ENCODE data around the gene GET4. TPM values are rescaled to one million over a fixed set of nuclear protein-coding genes. Genes with fewer than 3 reads are reported as not detected.

Gene GET4
- polyA plus RNA-seq, 4 donors, result 29.7 to 67.4 (median 51.2) TPM

DNA sequence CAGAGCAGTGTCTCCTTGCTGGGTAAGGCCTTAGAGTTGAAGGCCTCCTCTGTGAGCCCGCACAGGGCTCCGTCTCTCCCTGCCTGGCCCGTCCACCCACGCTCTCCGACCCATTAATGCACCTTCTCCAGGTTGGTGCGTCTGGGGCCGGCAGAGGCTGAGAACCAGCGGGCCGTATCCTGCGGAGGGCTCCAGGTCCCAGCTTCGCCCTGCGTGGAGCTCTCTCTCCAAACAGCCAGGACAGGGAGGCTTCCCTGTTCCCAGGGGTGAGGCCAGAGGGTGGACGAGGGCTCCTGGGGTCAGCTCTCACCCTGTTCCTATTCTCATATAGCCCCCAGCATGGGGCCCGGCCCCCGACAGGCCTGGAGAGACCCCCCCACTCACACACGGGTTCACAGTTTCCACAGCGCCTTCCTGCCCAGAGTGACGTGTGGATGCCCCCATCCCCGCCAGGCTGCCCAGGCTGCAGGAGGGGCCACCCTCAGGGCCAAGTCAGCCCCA, 34.6 kb downstream of the GET4 start:
- no peak for DNase-seq (ENCODE audit: low read depth in 4 of 4, low spot score in 2 of 4)

- no peak for DNase-seq (ENCODE audit: low read depth in 4 of 4, low spot score in 2 of 4)
Measured at GRCh38 chr7:911791-912480, 35.6 kb downstream of the GET4 start.

DNA sequence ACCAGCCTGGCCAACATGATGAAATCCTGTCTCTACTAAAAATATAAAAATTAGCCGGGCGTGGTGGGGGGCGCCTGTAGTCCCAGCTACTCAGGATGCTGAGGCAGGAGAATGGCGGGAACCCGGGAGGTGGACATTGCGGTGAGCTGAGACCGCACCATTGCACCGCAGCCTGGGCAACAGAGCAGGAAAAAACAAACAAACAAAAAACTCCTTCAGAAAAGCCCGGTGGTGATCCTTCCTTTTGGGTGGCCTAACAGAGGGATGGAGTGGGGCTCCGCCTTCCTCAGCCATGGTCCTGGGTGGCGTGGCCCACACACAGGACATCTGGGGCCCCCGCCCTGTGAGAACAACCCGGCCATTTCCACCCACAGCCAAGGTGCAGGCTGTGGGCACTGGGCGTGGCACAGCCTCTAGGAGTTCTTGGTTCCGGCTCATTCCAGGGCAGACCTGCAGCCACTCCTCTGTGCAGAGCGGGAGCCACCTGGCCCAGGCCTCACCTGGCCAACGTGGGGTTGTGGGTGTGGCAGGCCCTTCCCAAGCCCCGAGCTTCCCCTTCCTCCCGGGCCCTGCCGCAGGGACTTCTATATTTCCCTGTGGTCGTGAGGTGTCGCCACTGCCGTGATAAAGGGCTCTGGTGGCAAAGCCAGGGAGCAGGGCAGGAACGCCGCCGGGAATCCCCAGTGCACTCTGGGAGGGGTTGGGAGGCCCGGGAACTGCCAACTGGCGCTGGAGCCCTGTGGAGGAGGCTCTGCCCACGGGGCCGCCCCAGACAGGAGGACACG, 37.6 kb downstream of the GET4 start:
- DNase-seq (ENCODE audit: low read depth in 4 of 4, low spot score in 2 of 4), result no peak

DNA sequence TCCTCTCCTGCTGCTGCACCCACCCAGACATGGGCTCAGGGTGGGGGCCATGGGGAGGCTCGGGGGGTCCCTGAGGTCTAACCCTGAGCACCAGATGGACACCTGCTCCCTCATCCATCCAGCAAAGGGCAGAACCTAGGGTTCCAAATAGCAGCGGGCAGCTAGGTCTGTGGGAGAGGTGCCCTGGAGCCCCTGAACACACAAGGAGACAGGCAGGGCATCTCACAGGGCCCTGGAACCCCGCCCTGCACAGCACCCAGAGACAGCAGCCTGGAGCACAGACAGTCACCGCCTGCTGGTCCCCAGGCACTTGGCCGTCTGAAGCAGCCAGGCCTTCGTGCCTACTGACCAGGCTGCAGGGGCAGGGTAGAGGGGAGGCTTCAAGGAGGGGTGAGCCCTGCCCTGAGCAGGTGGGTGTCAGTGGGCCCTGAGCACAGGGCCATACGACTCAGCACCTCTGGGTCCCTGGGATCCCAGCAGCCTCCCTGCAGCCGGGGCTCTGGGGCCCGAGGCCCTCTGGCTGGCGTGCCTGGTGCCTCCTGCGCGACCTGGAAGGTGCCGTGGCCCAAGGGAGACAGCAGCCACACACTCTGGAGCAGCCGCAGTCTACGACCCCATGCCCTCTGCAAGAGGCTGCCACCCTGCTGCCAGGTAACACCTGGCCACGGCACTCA, 38.3 kb downstream of the GET4 start:
- DNase-seq (ENCODE audit: low read depth in 4 of 4, low spot score in 2 of 4), result no peak

DNA sequence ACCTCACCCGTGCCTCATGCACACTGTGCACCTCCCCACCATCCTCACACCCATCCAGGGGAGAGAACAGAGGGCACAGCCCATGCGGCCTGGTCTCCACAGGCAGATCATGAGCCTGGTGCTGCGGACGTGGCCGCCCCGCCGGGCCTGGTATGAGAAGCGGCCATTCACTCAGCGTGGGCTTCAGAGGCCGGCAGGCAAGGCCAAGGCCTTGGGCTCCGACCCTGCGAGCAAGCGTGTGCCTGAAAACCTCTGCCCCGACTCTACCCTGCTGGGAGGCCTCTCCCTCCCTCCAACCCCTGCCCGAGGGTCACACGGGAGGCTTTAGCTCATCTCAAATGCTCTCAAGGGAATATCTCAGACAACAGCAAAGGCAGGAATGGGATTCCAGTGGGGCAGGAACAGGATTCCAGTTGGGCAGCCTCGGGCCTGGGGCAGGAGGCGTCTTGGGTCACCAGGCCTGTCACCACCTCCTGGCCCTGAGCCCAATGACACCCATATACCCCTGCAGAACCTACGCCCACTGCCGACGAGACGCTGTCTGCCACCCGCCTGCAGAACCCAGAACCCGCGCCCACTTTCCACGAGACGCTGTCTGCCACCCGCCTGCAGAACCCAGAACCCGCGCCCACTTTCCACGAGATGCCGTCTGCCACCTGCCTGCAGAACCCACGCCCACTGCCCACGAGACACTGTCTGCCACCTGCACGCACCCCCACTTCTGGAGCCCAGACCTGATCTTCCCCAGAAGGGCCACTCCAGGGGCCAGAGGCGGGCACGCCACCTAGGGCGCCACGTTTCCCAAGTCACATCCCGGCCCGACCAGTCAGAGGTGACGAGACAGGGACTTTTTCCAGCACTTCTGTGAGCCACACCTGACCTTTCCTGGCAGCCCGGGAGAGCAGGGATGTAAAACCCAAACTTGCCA, 39.2 kb downstream of the GET4 start:
- no peak for DNase-seq (ENCODE audit: low read depth in 4 of 4, low spot score in 2 of 4)

GRCh38 chr7:916291-916941, 40.1 kb downstream of the GET4 start:
- no peak for DNase-seq (ENCODE audit: low read depth in 4 of 4, low spot score in 2 of 4)

DNA sequence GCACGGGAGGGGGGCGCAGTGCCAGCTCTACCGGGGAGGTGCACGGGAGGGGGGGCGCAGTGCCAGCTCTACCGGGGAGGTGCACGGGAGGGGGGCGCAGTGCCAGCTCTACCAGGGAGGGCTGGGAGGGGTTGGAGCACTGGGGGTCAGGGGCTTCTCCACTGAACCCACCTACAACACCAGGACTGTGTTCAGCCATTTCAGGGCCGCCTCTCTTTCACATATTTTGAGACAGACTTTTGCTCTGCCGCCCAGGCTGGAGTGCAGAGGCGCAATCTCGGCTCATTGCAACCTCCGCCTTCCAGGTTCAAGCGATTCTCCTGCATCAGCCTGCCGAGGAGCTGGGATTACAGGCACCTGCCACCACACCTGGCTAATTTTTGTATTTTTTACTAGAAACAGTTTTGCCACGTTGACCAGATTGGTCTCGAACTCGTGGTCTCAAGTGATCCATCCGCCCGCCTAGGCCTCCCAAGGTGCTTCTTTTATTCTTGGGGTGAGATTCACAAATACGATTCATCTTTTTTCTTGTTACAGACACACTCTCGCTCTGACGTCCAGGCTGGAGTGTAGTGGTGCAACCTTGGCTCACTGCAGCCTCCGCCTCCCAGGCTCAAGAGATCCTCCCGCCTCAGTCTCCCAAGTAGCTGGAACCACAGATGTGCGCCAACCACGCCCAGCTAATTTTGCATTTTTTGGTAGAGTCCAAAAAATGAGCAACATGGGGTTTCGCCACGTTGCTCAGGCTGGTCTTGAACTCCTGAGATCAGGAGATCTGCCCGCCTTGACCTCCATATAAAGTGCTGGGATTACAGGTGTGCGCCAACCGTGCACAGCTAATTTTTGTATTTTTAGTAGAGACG, 41.1 kb downstream of the GET4 start:
- DNase-seq (ENCODE audit: low read depth in 4 of 4, low spot score in 2 of 4), result no peak

GRCh38 chr7:918118-918425, 41.7 kb downstream of the GET4 start:
- no peak for DNase-seq (ENCODE audit: low read depth in 4 of 4, low spot score in 2 of 4)

- DNase-seq (ENCODE audit: low read depth in 4 of 4, low spot score in 2 of 4), result no peak
Measured at GRCh38 chr7:918441-919113, 42.2 kb downstream of the GET4 start.

- DNase-seq (ENCODE audit: low read depth in 4 of 4, low spot score in 2 of 4), result no peak
Measured at GRCh38 chr7:919114-919442, 42.7 kb downstream of the GET4 start.

- DNase-seq (ENCODE audit: low read depth in 4 of 4, low spot score in 2 of 4), result no peak
Measured at GRCh38 chr7:919924-920341, 43.6 kb downstream of the GET4 start.

DNA sequence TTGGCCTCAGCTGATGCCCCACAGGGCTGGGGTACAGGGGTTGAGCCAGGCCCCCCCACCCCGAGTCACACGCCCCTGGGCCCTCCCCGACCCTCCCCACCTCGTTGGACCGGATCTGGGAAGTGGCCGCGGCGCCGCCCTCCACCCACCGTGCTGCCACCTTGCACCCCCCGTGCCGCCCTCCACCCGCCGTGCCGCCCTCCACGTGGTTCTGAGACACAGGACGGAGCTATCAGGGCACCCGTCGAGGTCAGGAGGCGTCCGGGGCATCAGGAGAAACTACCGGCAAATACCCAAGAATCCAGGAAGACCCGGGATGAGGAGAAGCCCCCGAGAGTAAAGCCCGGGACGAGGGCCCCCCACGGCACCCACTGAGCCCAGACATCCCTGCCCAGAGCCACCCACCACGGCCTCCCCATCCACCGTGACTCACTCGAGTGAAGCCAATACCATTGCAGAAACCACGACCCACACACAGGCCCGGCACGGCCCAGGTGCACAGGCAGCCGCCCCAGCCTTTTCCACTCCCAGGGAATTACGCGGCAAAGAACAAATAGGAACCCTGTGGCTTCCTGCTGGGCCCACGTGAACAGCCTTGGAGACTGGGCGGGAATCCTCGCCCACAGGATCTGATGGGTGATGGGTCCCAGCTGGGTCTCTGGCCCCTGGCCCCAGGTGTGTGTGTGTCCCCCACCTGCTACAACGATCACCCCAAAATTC, 44.2 kb downstream of the GET4 start:
- DNase-seq (ENCODE audit: low read depth in 4 of 4, low spot score in 2 of 4), result no peak

DNA sequence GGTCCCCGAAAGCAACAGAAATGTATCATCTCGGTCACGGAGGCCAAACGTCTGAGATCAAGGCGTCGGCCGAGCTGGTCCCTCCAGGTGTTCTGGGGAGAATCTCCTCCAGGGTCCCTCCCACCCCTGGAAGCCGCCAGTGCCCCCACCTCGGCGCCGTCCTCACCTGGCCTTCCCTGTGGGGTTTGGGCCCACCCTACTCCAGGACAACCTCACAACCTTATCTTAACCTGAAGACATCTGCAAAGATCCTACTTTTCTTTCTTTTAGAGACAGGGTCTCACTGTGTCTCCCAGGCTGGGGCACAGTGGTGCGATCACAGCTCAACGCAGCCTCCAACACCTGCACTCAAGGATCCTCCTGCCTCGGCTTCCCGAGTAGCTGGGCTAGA, 44.7 kb downstream of the GET4 start:
- DNase-seq (ENCODE audit: low read depth in 4 of 4, low spot score in 2 of 4), result no peak

GRCh38 chr7:921581-922333, 45.4 kb downstream of the GET4 start:
- no peak for DNase-seq (ENCODE audit: low read depth in 4 of 4, low spot score in 2 of 4)

- DNase-seq (ENCODE audit: low read depth in 4 of 4, low spot score in 2 of 4), result no peak
Measured at GRCh38 chr7:922334-923107, 46.2 kb downstream of the GET4 start.
